Lower leg skin (tissue), 3 donors: ENCODE results near the gene FAP.

ENCODE experiments used
- CTCF ChIP-seq, 3 donors: fragments of 450-650 bp; IDR thresholded peaks; one replicate each; pipeline ENCODE4 v1.5.1; 2016; ENCODE audit warnings: antibody characterized with exemption in 3 of 3, mild to moderate bottlenecking in 3 of 3, moderate library complexity in 2 of 3
- POLR2A ChIP-seq, 2 donors: fragments of 450-650 bp; IDR thresholded peaks; one replicate each; pipeline ENCODE4 v1.6.1; 2016 to 2017; ENCODE audit warnings: antibody characterized with exemption in 2 of 2, mild to moderate bottlenecking in 1 of 2, moderate library complexity in 1 of 2

- TF ChIP-seq CTCF (IDR thresholded peaks at IDR 0.05) (no peak), POLR2A (IDR thresholded peaks at IDR 0.05) (no peak)
These were observed 12.5 kb downstream of the FAP start for GRCh38 chr2:162230761-162231160.
